ENCODE results near the gene APOD.

APOD gene

DNA sequence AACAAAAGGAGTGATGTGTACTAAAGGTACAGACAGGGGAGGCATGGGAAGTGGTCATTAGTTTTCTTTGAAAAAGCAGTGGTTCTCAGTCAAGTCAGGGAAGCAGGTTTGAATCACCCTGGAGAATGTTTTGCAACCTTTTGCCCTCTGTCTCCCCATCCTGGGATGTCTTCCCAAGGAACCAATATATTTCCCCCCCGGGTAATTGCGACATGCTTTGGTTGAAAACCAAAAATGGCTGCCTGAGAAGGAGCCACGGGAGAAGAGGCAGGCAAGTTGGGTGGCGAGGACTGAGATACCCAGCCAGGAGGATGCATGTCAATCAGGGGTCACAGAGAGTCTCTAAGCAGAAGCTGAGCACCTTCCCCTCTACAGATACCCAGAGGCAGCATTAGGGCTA lies 20.4 kb downstream of the APOD start:
- TF ChIP-seq GLIS3 (CRISPR knock-in tag; IDR thresholded peaks at IDR 0.05): no peak
- no peak for TF ChIP-seq BACH2 (CRISPR knock-in tag; IDR thresholded peaks at IDR 0.05; ENCODE audit: borderline replicate concordance)
- TF ChIP-seq SNAI2 (CRISPR knock-in tag; IDR thresholded peaks at IDR 0.05): no peak
- TF ChIP-seq TCF4 (CRISPR knock-in tag; IDR thresholded peaks at IDR 0.05; ENCODE audit: borderline replicate concordance): no peak
- no peak for TF ChIP-seq PPARA (CRISPR knock-in tag; IDR thresholded peaks at IDR 0.05; ENCODE audit: borderline replicate concordance)
- no peak for TF ChIP-seq ZNF8 (CRISPR knock-in tag; IDR thresholded peaks at IDR 0.05)
- no peak for ATAC-seq

DNA sequence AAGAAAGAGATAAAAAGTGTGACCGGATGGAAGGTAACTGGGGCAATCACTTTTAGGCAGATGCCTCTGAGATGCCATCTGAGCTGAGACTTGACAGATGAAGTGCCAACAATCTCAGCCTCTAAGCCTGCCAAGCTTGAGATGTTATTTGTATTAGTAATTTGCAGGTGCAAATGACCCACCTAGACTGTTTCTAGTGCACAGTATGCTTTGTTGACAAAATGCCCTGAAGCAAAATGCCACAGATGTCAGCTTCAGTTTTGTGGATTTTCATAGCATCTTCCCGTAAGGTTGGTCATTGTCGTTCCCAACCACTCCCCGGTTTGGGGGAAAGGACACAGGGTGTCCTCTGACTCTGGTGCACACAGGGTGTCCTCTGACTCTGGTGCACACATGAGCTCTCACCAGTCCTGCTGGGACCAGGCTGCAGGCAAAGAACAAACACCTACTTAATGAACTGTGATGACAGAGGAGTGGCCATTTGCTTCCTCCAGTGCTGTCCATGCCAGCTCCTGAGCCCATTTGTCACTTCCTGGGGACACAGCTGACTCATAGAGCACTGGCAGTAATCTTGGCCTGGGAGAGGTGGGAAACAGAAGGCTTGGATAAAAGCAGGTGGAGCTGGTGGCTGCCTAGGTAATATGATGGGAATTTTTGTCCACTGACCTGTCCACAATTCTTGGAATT lies 23.9 kb downstream of the APOD start:
- no peak for TF ChIP-seq ZFP3 (CRISPR knock-in tag; IDR thresholded peaks at IDR 0.05)
- no peak for TF ChIP-seq TOX (CRISPR knock-in tag; IDR thresholded peaks at IDR 0.05; ENCODE audit: borderline replicate concordance)
- TF ChIP-seq BACH2 (CRISPR knock-in tag; IDR thresholded peaks at IDR 0.05; ENCODE audit: borderline replicate concordance): no peak
- TF ChIP-seq CSDC2 (CRISPR knock-in tag; IDR thresholded peaks at IDR 0.05): no peak
- TF ChIP-seq, protein P1, sequence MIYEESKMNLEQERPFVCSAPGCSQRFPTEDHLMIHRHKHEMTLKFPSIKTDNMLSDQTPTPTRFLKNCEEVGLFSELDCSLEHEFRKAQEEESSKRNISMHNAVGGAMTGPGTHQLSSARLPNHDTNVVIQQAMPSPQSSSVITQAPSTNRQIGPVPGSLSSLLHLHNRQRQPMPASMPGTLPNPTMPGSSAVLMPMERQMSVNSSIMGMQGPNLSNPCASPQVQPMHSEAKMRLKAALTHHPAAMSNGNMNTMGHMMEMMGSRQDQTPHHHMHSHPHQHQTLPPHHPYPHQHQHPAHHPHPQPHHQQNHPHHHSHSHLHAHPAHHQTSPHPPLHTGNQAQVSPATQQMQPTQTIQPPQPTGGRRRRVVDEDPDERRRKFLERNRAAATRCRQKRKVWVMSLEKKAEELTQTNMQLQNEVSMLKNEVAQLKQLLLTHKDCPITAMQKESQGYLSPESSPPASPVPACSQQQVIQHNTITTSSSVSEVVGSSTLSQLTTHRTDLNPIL (CRISPR knock-in tag; IDR thresholded peaks at IDR 0.05; ENCODE audit: low read depth): no peak
- TF ChIP-seq, protein P2, sequence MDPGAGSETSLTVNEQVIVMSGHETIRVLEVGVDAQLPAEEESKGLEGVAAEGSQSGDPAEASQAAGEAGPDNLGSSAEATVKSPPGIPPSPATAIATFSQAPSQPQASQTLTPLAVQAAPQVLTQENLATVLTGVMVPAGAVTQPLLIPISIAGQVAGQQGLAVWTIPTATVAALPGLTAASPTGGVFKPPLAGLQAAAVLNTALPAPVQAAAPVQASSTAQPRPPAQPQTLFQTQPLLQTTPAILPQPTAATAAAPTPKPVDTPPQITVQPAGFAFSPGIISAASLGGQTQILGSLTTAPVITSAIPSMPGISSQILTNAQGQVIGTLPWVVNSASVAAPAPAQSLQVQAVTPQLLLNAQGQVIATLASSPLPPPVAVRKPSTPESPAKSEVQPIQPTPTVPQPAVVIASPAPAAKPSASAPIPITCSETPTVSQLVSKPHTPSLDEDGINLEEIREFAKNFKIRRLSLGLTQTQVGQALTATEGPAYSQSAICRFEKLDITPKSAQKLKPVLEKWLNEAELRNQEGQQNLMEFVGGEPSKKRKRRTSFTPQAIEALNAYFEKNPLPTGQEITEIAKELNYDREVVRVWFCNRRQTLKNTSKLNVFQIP (CRISPR knock-in tag; IDR thresholded peaks at IDR 0.05; ENCODE audit: borderline replicate concordance, low read depth): no peak
- no peak for TF ChIP-seq ZNF8 (CRISPR knock-in tag; IDR thresholded peaks at IDR 0.05)
- TF ChIP-seq ZC3H10 (CRISPR knock-in tag; IDR thresholded peaks at IDR 0.05): no peak
- no peak for TF ChIP-seq SNAI2 (CRISPR knock-in tag; IDR thresholded peaks at IDR 0.05)
- TF ChIP-seq, protein P3, sequence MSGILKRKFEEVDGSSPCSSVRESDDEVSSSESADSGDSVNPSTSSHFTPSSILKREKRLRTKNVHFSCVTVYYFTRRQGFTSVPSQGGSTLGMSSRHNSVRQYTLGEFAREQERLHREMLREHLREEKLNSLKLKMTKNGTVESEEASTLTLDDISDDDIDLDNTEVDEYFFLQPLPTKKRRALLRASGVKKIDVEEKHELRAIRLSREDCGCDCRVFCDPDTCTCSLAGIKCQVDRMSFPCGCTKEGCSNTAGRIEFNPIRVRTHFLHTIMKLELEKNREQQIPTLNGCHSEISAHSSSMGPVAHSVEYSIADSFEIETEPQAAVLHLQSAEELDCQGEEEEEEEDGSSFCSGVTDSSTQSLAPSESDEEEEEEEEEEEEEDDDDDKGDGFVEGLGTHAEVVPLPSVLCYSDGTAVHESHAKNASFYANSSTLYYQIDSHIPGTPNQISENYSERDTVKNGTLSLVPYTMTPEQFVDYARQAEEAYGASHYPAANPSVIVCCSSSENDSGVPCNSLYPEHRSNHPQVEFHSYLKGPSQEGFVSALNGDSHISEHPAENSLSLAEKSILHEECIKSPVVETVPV (CRISPR knock-in tag; IDR thresholded peaks at IDR 0.05): no peak
- TF ChIP-seq TCF4 (CRISPR knock-in tag; IDR thresholded peaks at IDR 0.05; ENCODE audit: borderline replicate concordance): no peak
- no peak for TF ChIP-seq RARB (CRISPR knock-in tag; IDR thresholded peaks at IDR 0.05)
- TF ChIP-seq ZNF565 (CRISPR knock-in tag; conservative IDR thresholded peaks at IDR 0.05; ENCODE audit: low read depth): no peak
- TF ChIP-seq ESRRG (CRISPR knock-in tag; IDR thresholded peaks at IDR 0.05): no peak
- TF ChIP-seq ZNF70 (CRISPR knock-in tag; IDR thresholded peaks at IDR 0.05): no peak
- TF ChIP-seq ARNTL (CRISPR knock-in tag; IDR thresholded peaks at IDR 0.05; ENCODE audit: borderline replicate concordance, low read depth): no peak
- ATAC-seq: no peak

DNA sequence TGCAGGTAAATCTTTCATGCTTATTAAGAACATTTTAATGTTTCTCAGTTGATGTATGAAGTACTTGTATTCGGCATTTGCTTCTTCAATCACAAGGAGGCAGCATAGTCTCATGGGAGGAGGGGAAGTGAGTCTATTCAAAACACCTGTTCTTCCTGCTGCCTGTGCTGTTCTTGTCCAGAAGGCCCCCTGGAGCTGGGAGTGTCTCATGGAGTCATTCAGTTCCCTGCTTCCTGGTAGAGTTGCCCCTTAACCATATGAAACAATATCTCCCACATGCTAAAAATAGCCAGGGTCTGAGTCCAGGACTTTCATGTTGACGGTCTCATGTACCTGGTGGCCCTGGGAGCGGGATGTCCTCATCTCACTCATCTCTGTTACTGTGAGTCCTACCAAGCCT lies 25.1 kb downstream of the APOD start:
- TF ChIP-seq, protein P4, sequence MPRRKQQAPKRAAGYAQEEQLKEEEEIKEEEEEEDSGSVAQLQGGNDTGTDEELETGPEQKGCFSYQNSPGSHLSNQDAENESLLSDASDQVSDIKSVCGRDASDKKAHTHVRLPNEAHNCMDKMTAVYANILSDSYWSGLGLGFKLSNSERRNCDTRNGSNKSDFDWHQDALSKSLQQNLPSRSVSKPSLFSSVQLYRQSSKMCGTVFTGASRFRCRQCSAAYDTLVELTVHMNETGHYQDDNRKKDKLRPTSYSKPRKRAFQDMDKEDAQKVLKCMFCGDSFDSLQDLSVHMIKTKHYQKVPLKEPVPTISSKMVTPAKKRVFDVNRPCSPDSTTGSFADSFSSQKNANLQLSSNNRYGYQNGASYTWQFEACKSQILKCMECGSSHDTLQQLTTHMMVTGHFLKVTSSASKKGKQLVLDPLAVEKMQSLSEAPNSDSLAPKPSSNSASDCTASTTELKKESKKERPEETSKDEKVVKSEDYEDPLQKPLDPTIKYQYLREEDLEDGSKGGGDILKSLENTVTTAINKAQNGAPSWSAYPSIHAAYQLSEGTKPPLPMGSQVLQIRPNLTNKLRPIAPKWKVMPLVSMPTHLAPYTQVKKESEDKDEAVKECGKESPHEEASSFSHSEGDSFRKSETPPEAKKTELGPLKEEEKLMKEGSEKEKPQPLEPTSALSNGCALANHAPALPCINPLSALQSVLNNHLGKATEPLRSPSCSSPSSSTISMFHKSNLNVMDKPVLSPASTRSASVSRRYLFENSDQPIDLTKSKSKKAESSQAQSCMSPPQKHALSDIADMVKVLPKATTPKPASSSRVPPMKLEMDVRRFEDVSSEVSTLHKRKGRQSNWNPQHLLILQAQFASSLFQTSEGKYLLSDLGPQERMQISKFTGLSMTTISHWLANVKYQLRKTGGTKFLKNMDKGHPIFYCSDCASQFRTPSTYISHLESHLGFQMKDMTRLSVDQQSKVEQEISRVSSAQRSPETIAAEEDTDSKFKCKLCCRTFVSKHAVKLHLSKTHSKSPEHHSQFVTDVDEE (CRISPR knock-in tag; IDR thresholded peaks at IDR 0.05): no peak
- TF ChIP-seq PPARA (CRISPR knock-in tag; IDR thresholded peaks at IDR 0.05; ENCODE audit: borderline replicate concordance) (no peak), ZNF8 (CRISPR knock-in tag; IDR thresholded peaks at IDR 0.05) (no peak), TCF4 (CRISPR knock-in tag; IDR thresholded peaks at IDR 0.05; ENCODE audit: borderline replicate concordance) (no peak), OSR1 (CRISPR knock-in tag; IDR thresholded peaks at IDR 0.05) (no peak), GLIS3 (CRISPR knock-in tag; IDR thresholded peaks at IDR 0.05) (no peak), ZFP30 (CRISPR knock-in tag; IDR thresholded peaks at IDR 0.05) (no peak), ARNTL (CRISPR knock-in tag; IDR thresholded peaks at IDR 0.05; ENCODE audit: borderline replicate concordance, low read depth) (no peak), ZNF70 (CRISPR knock-in tag; IDR thresholded peaks at IDR 0.05) (no peak), SNAI2 (CRISPR knock-in tag; IDR thresholded peaks at IDR 0.05) (no peak), BACH2 (CRISPR knock-in tag; IDR thresholded peaks at IDR 0.05; ENCODE audit: borderline replicate concordance) (no peak)
- peak; percentile 51; the same call in 2 of the 3 replicates for ATAC-seq
